ENCODE measurements around the gene CLCN4. TPM values are rescaled to one million over a fixed set of nuclear protein-coding genes. Genes with fewer than 3 reads are reported as not detected.

Gene CLCN4
- total RNA-seq, 2 donors from 2014 or later: 0.50 to 15.3 TPM

DNA sequence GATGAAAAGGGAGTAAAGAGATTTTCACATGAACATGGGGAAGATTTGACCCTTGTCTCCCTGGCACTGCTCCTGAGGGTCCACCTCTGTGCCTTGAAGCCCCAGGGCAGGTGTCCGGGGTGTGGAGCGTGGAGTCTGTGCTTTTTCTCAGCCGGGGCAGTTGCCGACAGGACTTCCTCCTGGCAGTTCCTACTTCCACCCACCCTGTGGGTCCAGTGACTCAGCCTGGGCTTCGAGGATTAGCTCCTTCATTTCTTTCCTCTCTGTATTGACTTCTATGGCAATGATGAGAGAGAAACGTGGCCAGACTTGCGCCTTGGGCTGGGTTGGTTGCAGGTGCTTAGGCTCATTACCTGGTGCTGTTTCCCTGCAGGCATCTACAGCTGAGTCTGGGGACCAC lies 35.9 kb upstream of the CLCN4 start:
- no peak overlapping the region for H3K4me3 ChIP-seq
- no peaks in the 10 kb centered on the region for H3K27me3 ChIP-seq (replicated peaks; ENCODE audit: insufficient read depth)
- DNase-seq (ENCODE audit: low spot score): no peak
- H3K36me3 ChIP-seq: no peaks in the 10 kb centered on the region
- H3K4me1 ChIP-seq (replicated peaks): no peaks in the 10 kb centered on the region
- TF ChIP-seq POLR2A (IDR thresholded peaks at IDR 0.05) (no peak), CTCF (IDR thresholded peaks at IDR 0.05) (no peak), POLR2AphosphoS5 (IDR thresholded peaks at IDR 0.05) (no peak)
- no peak overlapping the region for H3K27ac ChIP-seq
- H3K9me3 ChIP-seq: no peaks in the 10 kb centered on the region
- WGBS: 63% methylated on average over 4 of the region's 7 CpGs
- intact Hi-C loops (cut with DNase I): no loop called here

DNA sequence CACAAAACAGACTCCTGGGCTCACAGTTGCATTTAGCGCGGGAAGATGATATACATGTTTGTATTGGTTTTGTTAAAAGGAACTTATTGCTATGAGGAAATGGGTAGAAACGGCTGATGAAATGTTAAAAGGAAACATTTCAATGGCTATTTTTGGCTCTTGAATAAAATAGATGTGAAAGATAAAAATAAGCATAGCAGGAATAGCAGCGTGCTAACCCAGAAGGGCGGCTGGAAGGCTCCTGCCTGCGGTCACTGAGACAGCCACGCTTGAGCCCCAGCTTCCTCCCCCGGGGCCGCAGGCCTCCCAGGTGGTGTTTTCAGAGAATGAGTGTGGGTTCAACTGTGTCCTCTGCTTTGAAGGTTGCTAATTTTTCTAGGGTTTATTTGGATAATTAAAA lies 35.0 kb upstream of the CLCN4 start:
- no peaks in the 10 kb centered on the region for H3K9me3 ChIP-seq
- 72% methylated on average over 9 of the region's 9 CpGs for WGBS
- H3K36me3 ChIP-seq: no peaks in the 10 kb centered on the region
- H3K27ac ChIP-seq: no peak overlapping the region
- H3K27me3 ChIP-seq (replicated peaks; ENCODE audit: insufficient read depth): no peaks in the 10 kb centered on the region
- DNase-seq (ENCODE audit: low spot score): no peak
- no peaks in the 10 kb centered on the region for H3K4me1 ChIP-seq (replicated peaks)
- intact Hi-C loops (cut with DNase I): no loop called here
- TF ChIP-seq CTCF (IDR thresholded peaks at IDR 0.05) (no peak), POLR2A (IDR thresholded peaks at IDR 0.05) (no peak)
- no peak overlapping the region for H3K4me3 ChIP-seq

GRCh38 chrX:10124506-10125247 lies 32.1 kb upstream of the CLCN4 start:
- Histone ChIP-seq H3K27ac (no peak overlapping the region), H3K9me3 (no peaks in the 10 kb centered on the region), H3K4me1 (replicated peaks) (no peaks in the 10 kb centered on the region), H3K36me3 (no peaks in the 10 kb centered on the region), H3K27me3 (replicated peaks; ENCODE audit: insufficient read depth) (no peaks in the 10 kb centered on the region), H3K4me3 (no peak overlapping the region)
- intact Hi-C loops (cut with DNase I): no loop called here
- peak; percentile 16 for DNase-seq (ENCODE audit: low spot score)
- TF ChIP-seq POLR2AphosphoS5 (IDR thresholded peaks at IDR 0.05): peak; percentile 13
- no peak for TF ChIP-seq CTCF (IDR thresholded peaks at IDR 0.05)
- 87% methylated on average over 20 of the region's 20 CpGs for whole genome bisulfite sequencing

- DNase-seq (ENCODE audit: low spot score): no peak
- intact Hi-C loops (cut with DNase I): no loop called here
- H3K4me3 ChIP-seq: no peak overlapping the region
- no peaks in the 10 kb centered on the region for H3K27me3 ChIP-seq (replicated peaks; ENCODE audit: insufficient read depth)
- H3K36me3 ChIP-seq: no peaks in the 10 kb centered on the region
- no peak for TF ChIP-seq POLR2A (IDR thresholded peaks at IDR 0.05)
- TF ChIP-seq CTCF (IDR thresholded peaks at IDR 0.05): no peak
- no peak for TF ChIP-seq POLR2AphosphoS5 (IDR thresholded peaks at IDR 0.05)
- H3K27ac ChIP-seq: no peak overlapping the region
- 84% methylated on average over 9 of the region's 13 CpGs for WGBS
- no peaks in the 10 kb centered on the region for H3K9me3 ChIP-seq
- H3K4me1 ChIP-seq (replicated peaks): no peaks in the 10 kb centered on the region
Measured at GRCh38 chrX:10125248-10125615, 31.5 kb upstream of the CLCN4 start.

GRCh38 chrX:10126044-10126443 lies 30.7 kb upstream of the CLCN4 start:
- no peaks in the 10 kb centered on the region for H3K27me3 ChIP-seq (replicated peaks; ENCODE audit: insufficient read depth)
- DNase-seq (ENCODE audit: low spot score): no peak
- TF ChIP-seq CTCF (IDR thresholded peaks at IDR 0.05): no peak
- no peak for TF ChIP-seq POLR2A (IDR thresholded peaks at IDR 0.05)
- TF ChIP-seq POLR2AphosphoS5 (IDR thresholded peaks at IDR 0.05): no peak
- intact Hi-C loops (cut with DNase I): no loop called here
- H3K27ac ChIP-seq: no peak overlapping the region
- no peaks in the 10 kb centered on the region for H3K4me1 ChIP-seq (replicated peaks)
- no peaks in the 10 kb centered on the region for H3K9me3 ChIP-seq
- no peaks in the 10 kb centered on the region for H3K36me3 ChIP-seq
- no peak overlapping the region for H3K4me3 ChIP-seq
- WGBS: 89% methylated on average over 23 of the region's 23 CpGs
